Measurements from ENCODE around the gene PCDHGA11.
"Not testable (repeated sequence)": the region's sequence is repeated elsewhere in the genome, so short reads cannot be mapped to it uniquely, and the experiment has no call there.

PCDHGA11 gene

DNA sequence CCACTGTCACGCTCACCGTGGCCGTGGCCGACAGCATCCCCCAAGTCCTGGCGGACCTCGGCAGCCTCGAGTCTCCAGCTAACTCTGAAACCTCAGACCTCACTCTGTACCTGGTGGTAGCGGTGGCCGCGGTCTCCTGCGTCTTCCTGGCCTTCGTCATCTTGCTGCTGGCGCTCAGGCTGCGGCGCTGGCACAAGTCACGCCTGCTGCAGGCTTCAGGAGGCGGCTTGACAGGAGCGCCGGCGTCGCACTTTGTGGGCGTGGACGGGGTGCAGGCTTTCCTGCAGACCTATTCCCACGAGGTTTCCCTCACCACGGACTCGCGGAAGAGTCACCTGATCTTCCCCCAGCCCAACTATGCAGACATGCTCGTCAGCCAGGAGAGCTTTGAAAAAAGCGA is 11.9 kb downstream of the PCDHGA11 start:
- DNase-seq: not testable (repeated sequence)

DNA sequence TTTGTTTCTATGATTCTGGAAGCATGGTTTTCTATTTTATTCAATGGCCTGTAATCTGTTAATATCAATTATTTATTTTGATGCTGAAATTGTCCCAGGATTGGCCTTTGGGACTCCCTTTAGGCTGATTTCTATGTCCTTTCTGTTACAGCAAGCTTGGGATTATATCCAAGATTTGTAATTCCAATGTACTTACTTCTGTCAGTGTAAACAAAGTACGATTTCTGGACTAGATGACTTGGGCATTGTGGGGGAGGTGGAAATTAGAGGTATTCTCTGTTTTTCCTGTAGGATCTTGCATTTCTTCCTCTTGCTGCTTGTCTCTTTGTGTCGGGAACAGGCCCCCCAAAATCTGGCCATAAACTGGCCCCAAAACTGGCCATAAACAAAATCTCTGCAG is 13.2 kb downstream of the PCDHGA11 start:
- no peak for DNase-seq

DNA sequence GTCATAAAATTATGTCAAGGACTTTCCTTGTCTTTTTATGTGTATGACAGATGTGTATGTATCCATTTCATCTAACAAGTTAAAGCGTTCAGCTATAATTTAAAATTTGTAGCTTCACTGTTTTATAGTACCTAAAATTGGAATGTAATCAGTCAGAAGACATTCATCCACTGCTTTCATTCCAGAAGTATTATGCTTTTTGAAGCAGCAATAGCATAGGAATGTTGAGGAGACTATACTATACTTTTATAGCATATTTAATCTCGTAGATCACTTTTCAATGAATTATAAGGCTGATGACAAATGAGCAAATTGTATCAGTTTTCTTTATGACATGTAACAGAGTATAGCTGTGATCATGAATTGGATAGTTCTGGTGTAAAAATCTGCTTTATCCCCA is 16.4 kb downstream of the PCDHGA11 start:
- DNase-seq: no peak

DNA sequence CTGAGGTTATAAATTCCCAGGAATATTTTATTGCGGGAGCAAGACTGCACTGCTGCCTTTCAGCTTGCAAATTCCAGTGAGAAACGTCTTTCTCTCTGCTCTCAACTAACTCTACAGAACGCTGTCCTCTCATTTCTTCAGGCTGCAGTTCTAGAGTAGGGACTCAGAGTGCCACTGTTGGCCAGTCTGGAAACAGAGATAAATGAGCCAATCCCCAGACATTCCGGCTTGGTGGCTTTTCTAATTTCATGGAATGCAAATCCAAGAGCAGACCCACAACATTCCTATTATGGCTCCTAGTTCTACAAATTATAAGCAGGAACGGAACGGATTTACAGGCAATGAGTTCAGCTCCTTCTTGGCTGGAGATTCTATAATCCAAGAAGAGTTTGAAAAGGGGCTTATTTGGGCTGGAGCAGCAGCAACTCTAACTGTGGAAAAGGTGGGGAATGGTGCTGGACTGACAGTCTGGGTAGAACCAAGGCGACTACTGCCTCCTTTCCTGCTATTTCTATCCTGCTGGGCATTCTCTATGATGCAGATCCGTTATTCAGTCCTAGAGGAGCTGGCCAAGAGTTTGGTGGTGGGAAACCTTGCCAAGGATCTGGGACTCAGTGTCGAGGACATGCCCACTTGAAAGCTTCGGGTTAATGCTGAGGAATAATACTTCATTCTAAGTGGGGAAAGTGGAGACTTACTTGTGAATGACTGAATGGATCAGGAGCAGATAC is 18.7 kb downstream of the PCDHGA11 start:
- no peak for DNase-seq

DNA sequence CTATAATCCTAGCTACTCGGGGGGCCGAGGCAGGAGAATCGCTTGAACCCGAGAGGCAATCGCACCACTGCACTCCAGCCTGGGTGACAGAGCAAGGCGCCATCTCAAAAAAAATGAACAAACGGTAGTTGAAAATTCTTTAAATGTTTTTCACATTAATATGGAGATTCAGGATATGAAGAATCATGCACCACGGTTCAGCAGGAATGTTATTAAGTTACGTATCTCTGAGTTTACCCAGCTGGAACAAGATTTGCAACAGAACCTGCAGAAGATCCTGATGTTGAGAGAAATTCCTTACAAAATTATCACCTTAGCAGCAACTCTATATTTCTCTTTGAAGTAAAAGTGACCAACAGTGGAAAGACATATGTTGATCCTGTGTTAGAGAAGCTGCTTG is 19.5 kb downstream of the PCDHGA11 start:
- no peak for DNase-seq

DNA sequence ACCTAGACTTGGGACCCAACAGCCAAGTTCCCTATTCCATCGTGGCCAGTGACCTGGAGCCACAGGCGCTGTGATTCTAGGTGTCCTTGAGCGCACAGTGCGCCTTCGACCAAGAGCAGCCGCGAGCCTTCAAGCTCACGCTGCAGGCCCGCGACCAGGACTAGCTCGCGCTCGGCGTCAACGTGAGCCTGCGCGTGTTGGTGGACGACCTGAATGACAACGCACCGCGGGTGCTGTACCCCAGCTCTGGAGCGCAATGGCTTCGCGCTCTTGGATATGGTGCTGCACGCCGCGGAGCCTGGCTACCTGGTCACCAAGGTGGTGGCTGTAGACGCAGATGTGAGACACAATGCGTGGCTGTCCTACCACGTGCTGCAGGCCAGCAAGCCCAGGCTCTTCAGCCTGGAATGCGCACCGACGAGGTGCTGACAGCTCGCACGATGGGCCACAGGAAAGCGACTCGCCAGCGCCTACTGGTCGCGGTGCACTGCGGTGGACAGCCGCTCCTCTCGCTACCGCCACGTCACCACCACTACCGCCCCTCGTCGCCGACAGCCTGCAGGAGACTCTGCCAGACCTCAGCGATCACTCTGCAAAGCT is 20.8 kb downstream of the PCDHGA11 start:
- DNase-seq: no peak

DNA sequence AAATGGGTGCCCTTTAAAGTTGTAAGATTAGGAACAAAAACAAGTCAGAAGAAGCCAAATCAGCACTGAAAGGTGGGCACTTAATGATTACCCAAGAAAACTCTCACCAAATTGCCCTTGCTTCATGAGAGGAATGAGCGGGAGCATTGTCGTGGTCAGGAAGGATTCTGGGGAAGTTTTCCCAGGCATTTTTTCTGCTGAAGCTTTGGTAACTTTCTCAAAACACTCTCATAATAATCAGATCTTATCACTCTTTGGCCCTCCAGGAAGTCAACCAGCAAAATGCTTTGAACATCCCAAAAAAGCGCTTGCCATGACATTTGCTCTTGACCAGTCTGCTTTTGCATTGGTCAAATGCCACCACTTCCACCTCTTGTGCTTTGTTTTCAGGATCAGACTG is 44.5 kb downstream of the PCDHGA11 start:
- DNase-seq: no peak

Measured in activated CD4-positive, alpha-beta T cell treated with anti-CD3 and anti-CD28 coated beads, Interleukin-2, Interleukin-6, amounts not matched to agents 100 ng/mL and 50 ng/mL, durations not matched to agents 16 hours and 8 hours (primary cell).